ENCODE measurements around the gene INAVA.
"Not testable (repeated sequence)": the region's sequence is repeated elsewhere in the genome, so short reads cannot be mapped to it uniquely, and the experiment has no call there.

INAVA gene

GRCh38 chr1:200960236-200960947 is 65.7 kb downstream of the INAVA start:
- H3K4me2 ChIP-seq (ENCODE audit: low read depth, low read length, poor library complexity, severe bottlenecking), result no peak overlapping the region
- no peaks in the 10 kb centered on the region for H3K27me3 ChIP-seq (ENCODE audit: insufficient read depth, low read length, poor library complexity, severe bottlenecking)

GRCh38 chr1:200960948-200961340 is 66.2 kb downstream of the INAVA start:
- no peaks in the 10 kb centered on the region for H4K20me1 ChIP-seq (ENCODE audit: insufficient read depth, low read length, poor library complexity, severe bottlenecking)
- no peak overlapping the region for H3K4me3 ChIP-seq (ENCODE audit: low read length, poor library complexity, severe bottlenecking)
- H3K9ac ChIP-seq (ENCODE audit: low read depth, low read length, poor library complexity, severe bottlenecking), result no peak overlapping the region
- H3K9me3 ChIP-seq (ENCODE audit: insufficient read depth, low read depth, low read length), result no peaks in the 10 kb centered on the region
- TF ChIP-seq EZH2phosphoT487 (IDR thresholded peaks at IDR 0.05; ENCODE audit: borderline replicate concordance), result no peak
- TF ChIP-seq, protein P1, sequence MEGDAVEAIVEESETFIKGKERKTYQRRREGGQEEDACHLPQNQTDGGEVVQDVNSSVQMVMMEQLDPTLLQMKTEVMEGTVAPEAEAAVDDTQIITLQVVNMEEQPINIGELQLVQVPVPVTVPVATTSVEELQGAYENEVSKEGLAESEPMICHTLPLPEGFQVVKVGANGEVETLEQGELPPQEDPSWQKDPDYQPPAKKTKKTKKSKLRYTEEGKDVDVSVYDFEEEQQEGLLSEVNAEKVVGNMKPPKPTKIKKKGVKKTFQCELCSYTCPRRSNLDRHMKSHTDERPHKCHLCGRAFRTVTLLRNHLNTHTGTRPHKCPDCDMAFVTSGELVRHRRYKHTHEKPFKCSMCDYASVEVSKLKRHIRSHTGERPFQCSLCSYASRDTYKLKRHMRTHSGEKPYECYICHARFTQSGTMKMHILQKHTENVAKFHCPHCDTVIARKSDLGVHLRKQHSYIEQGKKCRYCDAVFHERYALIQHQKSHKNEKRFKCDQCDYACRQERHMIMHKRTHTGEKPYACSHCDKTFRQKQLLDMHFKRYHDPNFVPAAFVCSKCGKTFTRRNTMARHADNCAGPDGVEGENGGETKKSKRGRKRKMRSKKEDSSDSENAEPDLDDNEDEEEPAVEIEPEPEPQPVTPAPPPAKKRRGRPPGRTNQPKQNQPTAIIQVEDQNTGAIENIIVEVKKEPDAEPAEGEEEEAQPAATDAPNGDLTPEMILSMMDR (conservative IDR thresholded peaks at IDR 0.05; ENCODE audit: low read length), result no peak
- no peaks in the 10 kb centered on the region for H3K36me3 ChIP-seq (ENCODE audit: insufficient read depth, low read length)
- H3K27me3 ChIP-seq (ENCODE audit: insufficient read depth, low read length, poor library complexity, severe bottlenecking), result no peaks in the 10 kb centered on the region
- H3K79me2 ChIP-seq (ENCODE audit: insufficient read depth, low read length), result no peaks in the 10 kb centered on the region
- no peak overlapping the region for H3K4me2 ChIP-seq (ENCODE audit: low read depth, low read length, poor library complexity, severe bottlenecking)
- no peaks in the 10 kb centered on the region for H3K9me2 ChIP-seq (replicated peaks; ENCODE audit: low read depth, low read length)
- H3F3A ChIP-seq (ENCODE audit: low read depth), result no peaks in the 10 kb centered on the region
- no peak overlapping the region for H2AFZ ChIP-seq (ENCODE audit: low read length)
- peaks cover 9% of the 10 kb centered on the region for H3K4me1 ChIP-seq (ENCODE audit: insufficient read depth, low read length, poor library complexity, severe bottlenecking)

More at GRCh38 chr1:200960236-200960947, 65.7 kb downstream of the INAVA start:
- peaks cover 9% of the 10 kb centered on the region for H3K4me1 ChIP-seq (ENCODE audit: insufficient read depth, low read length, poor library complexity, severe bottlenecking)
- H3K9me2 ChIP-seq (replicated peaks; ENCODE audit: low read depth, low read length), result no peaks in the 10 kb centered on the region
- no peak overlapping the region for H3K4me3 ChIP-seq (ENCODE audit: low read length, poor library complexity, severe bottlenecking)
- no peaks in the 10 kb centered on the region for H4K20me1 ChIP-seq (ENCODE audit: insufficient read depth, low read length, poor library complexity, severe bottlenecking)
- no peaks in the 10 kb centered on the region for H3K9me3 ChIP-seq (ENCODE audit: insufficient read depth, low read depth, low read length)
- H2AFZ ChIP-seq (ENCODE audit: low read length), result no peak overlapping the region
- no peaks in the 10 kb centered on the region for H3F3A ChIP-seq (ENCODE audit: low read depth)
- no peak overlapping the region for H3K9ac ChIP-seq (ENCODE audit: low read depth, low read length, poor library complexity, severe bottlenecking)
- no peak for TF ChIP-seq EZH2phosphoT487 (IDR thresholded peaks at IDR 0.05; ENCODE audit: borderline replicate concordance)
- TF ChIP-seq, protein P1 (conservative IDR thresholded peaks at IDR 0.05; ENCODE audit: low read length), result no peak
- H3K79me2 ChIP-seq (ENCODE audit: insufficient read depth, low read length), result no peaks in the 10 kb centered on the region
- H3K36me3 ChIP-seq (ENCODE audit: insufficient read depth, low read length), result no peaks in the 10 kb centered on the region

DNA sequence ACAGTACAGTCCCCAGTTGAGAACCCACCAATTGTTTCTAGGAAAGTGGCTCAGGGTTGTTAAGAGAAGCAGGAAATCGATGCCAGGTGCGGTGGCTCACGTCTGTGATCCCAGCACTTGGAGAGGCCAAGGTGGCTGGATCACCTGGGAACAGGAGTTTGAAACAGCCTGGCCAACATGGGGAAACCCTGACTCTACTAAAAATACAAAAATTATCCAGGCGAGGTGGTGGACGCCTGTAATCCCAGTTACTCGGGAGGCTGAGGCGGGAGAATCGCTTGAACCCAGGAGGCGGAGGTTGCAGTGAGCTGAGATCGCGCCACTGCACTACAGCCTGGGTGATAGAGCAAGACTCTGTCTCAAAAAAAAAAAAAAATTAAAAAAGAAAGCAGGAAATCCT is 67.5 kb downstream of the INAVA start:
- not testable (repeated sequence) for H3K9me3 ChIP-seq (ENCODE audit: insufficient read depth, low read depth, low read length); H2AFZ ChIP-seq (ENCODE audit: low read length); H3K9ac ChIP-seq (ENCODE audit: low read depth, low read length, poor library complexity, severe bottlenecking); H4K20me1 ChIP-seq (ENCODE audit: insufficient read depth, low read length, poor library complexity, severe bottlenecking); H3K36me3 ChIP-seq (ENCODE audit: insufficient read depth, low read length); H3K4me1 ChIP-seq (ENCODE audit: insufficient read depth, low read length, poor library complexity, severe bottlenecking); H3K27me3 ChIP-seq (ENCODE audit: insufficient read depth, low read length, poor library complexity, severe bottlenecking); H3K9me2 ChIP-seq (replicated peaks; ENCODE audit: low read depth, low read length); H3F3A ChIP-seq (ENCODE audit: low read depth); H3K4me2 ChIP-seq (ENCODE audit: low read depth, low read length, poor library complexity, severe bottlenecking); H3K4me3 ChIP-seq (ENCODE audit: low read length, poor library complexity, severe bottlenecking); H3K79me2 ChIP-seq (ENCODE audit: insufficient read depth, low read length)

GRCh38 chr1:200962631-200963030 is 67.9 kb downstream of the INAVA start:
- no peak overlapping the region for H3K4me3 ChIP-seq (ENCODE audit: low read length, poor library complexity, severe bottlenecking)
- H3K4me2 ChIP-seq (ENCODE audit: low read depth, low read length, poor library complexity, severe bottlenecking), result no peak overlapping the region
- no peaks in the 10 kb centered on the region for H3K36me3 ChIP-seq (ENCODE audit: insufficient read depth, low read length)
- H3K9ac ChIP-seq (ENCODE audit: low read depth, low read length, poor library complexity, severe bottlenecking), result no peak overlapping the region
- H3K27me3 ChIP-seq (ENCODE audit: insufficient read depth, low read length, poor library complexity, severe bottlenecking), result no peaks in the 10 kb centered on the region
- H4K20me1 ChIP-seq (ENCODE audit: insufficient read depth, low read length, poor library complexity, severe bottlenecking), result no peaks in the 10 kb centered on the region
- no peaks in the 10 kb centered on the region for H3F3A ChIP-seq (ENCODE audit: low read depth)
- H3K4me1 ChIP-seq (ENCODE audit: insufficient read depth, low read length, poor library complexity, severe bottlenecking), result peaks cover 9% of the 10 kb centered on the region
- H2AFZ ChIP-seq (ENCODE audit: low read length), result no peak overlapping the region
- H3K79me2 ChIP-seq (ENCODE audit: insufficient read depth, low read length), result no peaks in the 10 kb centered on the region
- no peak for TF ChIP-seq EZH2phosphoT487 (IDR thresholded peaks at IDR 0.05; ENCODE audit: borderline replicate concordance)
- TF ChIP-seq, protein P1 (conservative IDR thresholded peaks at IDR 0.05; ENCODE audit: low read length), result no peak
- H3K9me3 ChIP-seq (ENCODE audit: insufficient read depth, low read depth, low read length), result no peaks in the 10 kb centered on the region
- no peaks in the 10 kb centered on the region for H3K9me2 ChIP-seq (replicated peaks; ENCODE audit: low read depth, low read length)
